ENCODE results near the gene CDH23. TPM values are rescaled to one million over a fixed set of nuclear protein-coding genes. Genes with fewer than 3 reads are reported as not detected.
A peak's percentile ranks its signal among the peaks of the same experiment; 100 is the strongest.

CDH23 gene
- total RNA-seq, 1 donor from 2014 or later: not detected

DNA sequence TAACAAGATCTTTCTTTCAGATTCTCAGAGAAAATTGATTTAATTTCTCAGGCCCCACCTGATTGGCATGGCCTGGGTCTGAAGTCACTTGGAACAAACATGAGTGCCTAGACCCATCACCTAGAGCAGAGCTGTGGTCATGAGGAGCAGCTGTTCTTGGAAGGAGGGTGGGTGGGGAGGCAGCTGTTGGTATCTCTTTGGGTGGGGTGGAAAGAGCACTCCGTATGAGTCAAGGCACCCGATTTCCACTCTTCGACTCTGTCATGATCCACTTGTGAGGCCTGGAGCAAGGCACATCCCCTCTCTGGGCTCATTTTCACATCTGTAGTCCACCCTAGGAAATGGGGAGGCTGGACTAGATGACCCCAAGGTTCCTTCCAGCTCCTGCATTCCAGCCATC lies 166.2 kb downstream of the CDH23 start:
- DNase-seq (ENCODE audit: low read depth) (no peak), FAIRE-seq (no peak)
- no peak overlapping the region for H3K4me3 ChIP-seq (ENCODE audit: low read depth, low read length)
- peaks cover 9% of the 10 kb centered on the region for H3K27me3 ChIP-seq (ENCODE audit: control insufficient read depth, insufficient read depth, low read length)
- no peaks in the 10 kb centered on the region for H3K36me3 ChIP-seq (ENCODE audit: control insufficient read depth, insufficient read depth, low read length)
- no peak for TF ChIP-seq CTCF (IDR thresholded peaks at IDR 0.05; ENCODE audit: insufficient read depth, low read length, severe bottlenecking)

- H3K4me3 ChIP-seq (ENCODE audit: low read depth, low read length): no peak overlapping the region
- FAIRE-seq: no peak
- H3K27me3 ChIP-seq (ENCODE audit: control insufficient read depth, insufficient read depth, low read length): peaks cover 9% of the 10 kb centered on the region
- no peak for DNase-seq (ENCODE audit: low read depth)
- TF ChIP-seq CTCF (IDR thresholded peaks at IDR 0.05; ENCODE audit: insufficient read depth, low read length, severe bottlenecking): no peak
- H3K36me3 ChIP-seq (ENCODE audit: control insufficient read depth, insufficient read depth, low read length): no peaks in the 10 kb centered on the region
Measured at GRCh38 chr10:71564194-71564820, 167.6 kb downstream of the CDH23 start.

GRCh38 chr10:71565284-71566000 lies 168.7 kb downstream of the CDH23 start:
- no peak for DNase-seq (ENCODE audit: low read depth)
- no peak for TF ChIP-seq CTCF (IDR thresholded peaks at IDR 0.05; ENCODE audit: insufficient read depth, low read length, severe bottlenecking)
- Histone ChIP-seq H3K27me3 (ENCODE audit: control insufficient read depth, insufficient read depth, low read length) (peaks cover 9% of the 10 kb centered on the region), H3K36me3 (ENCODE audit: control insufficient read depth, insufficient read depth, low read length) (no peaks in the 10 kb centered on the region), H3K4me3 (ENCODE audit: low read depth, low read length) (no peak overlapping the region)
- peak; percentile 94 for FAIRE-seq

- Histone ChIP-seq H3K27me3 (ENCODE audit: control insufficient read depth, insufficient read depth, low read length) (peaks cover 9% of the 10 kb centered on the region), H3K4me3 (ENCODE audit: low read depth, low read length) (no peak overlapping the region), H3K36me3 (ENCODE audit: control insufficient read depth, insufficient read depth, low read length) (no peaks in the 10 kb centered on the region)
- FAIRE-seq: no peak
- TF ChIP-seq CTCF (IDR thresholded peaks at IDR 0.05; ENCODE audit: insufficient read depth, low read length, severe bottlenecking): no peak
- no peak for DNase-seq (ENCODE audit: low read depth)
Measured at GRCh38 chr10:71567006-71567405, 170.3 kb downstream of the CDH23 start.

DNA sequence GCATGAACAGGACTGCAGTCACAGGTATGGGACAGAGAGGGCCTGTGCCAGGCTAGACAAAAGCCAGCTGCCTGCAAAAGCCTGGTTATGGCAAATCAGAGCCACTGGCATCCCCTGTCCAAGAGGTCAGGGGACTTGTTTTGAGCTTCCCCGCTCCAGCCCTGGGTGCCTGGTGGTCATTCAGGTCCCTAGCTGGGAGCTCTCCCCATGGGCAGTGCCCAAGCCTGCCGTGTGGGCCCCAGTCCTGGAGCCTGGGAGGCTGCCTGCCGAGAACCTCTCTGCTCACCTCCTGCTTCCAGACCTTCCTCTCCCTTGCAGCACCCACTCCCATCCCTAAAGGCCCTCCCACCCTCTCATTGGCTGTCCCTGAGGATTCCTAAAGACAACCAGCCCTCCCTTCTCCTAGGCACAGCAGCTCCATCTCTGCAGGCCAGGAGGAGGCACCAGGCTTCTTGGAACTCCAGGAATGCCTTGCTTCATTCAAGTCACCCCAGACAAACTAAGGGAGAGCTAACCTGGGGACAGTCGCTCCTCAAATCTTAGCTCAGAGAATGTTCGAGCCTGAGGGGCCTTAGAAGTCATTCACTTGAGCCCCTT lies 172.3 kb downstream of the CDH23 start:
- H3K27me3 ChIP-seq (ENCODE audit: control insufficient read depth, insufficient read depth, low read length): peaks cover 7% of the 10 kb centered on the region
- no peak for FAIRE-seq
- DNase-seq (ENCODE audit: low read depth): no peak

More for the DNA sequence above, 172.3 kb downstream of the CDH23 start:
- Histone ChIP-seq H3K4me3 (ENCODE audit: low read depth, low read length) (no peak overlapping the region), H3K36me3 (ENCODE audit: control insufficient read depth, insufficient read depth, low read length) (no peaks in the 10 kb centered on the region)
- no peak for TF ChIP-seq CTCF (IDR thresholded peaks at IDR 0.05; ENCODE audit: insufficient read depth, low read length, severe bottlenecking)
